GM18526 (cell line): ENCODE data around the gene KCNMB2.

Experiments used
- POLR2A ChIP-seq: IDR thresholded peaks from 3 replicates; pipeline ENCODE4 v1.6.1; 2011; ENCODE audit not compliant: insufficient read length; ENCODE audit errors: extremely low read depth

Gene KCNMB2

DNA sequence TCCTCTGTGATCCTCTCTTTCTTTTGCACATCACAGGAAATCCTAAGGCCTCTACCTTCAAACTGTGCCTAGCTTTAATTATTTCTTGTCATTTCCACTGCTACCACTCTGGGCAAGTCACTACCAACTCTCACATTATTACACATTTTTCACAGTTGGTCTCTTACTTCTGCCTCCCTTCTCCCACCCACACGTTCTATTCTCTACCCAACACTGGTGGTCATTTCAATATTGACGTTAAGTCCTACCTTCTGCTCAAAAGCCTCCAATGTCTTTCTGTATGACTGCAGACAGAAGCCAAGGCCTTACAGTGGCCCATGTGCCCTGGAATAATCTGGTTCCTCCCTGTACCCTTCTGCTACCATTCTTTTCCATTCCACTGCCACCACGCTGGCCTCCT lies 3.9 kb downstream of the KCNMB2 start:
- TF ChIP-seq POLR2A = no peak

DNA sequence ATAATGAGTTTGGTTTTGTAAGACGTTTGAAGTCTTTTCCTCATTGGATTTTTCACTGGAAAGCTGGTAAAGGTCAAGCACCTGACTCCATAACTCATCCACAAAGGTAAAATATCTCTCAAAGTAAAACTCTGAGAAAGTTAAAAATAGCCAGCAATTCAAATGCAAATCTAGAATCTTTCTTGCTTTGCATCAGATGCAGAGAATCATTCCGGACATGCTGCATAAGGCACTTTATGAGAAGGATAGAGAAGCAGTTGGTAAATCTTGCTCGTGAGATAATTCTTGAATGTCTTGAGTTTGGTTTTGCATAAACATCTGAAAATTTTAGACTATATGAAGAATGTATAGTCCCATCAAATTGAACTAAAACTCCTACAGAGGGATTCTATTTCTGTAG lies 9.1 kb downstream of the KCNMB2 start:
- TF ChIP-seq POLR2A = no peak

DNA sequence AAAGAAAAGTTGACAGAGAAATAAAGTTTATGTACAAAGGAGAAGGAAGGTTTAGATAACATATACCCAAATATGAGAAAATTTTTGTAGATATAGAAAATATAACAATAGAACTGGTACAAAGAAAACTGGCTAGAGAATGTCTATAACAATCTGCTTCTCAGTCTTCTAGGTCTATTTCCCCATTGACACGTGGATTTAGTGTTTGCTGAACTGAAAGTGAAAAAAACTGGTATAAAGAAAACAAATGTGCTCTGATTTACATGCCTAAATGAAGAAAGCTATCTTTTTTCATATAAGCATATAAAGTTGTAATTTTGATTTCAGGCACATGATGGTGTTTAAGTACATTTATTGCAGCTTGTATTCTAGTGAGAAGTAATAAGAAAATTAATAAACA lies 9.8 kb downstream of the KCNMB2 start:
- TF ChIP-seq POLR2A = no peak

DNA sequence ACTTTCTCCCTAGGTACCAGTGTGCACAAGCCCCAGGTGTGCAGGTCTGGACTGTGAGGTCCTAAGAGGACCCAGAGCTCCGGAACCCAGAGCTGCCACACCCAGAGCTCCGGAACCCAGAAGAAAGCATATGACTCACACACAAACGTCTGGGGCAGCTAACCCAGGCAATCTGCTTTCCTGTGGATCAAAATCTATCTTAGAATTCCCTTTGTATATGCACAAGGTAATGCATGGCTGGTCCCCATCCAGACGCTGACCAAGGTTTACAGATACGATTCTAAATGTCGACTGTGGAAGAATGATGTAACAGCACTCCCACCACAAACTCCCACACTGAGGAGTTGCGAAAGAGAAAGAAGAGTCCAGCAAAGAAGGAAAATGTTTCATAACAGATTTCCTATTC lies 15.7 kb downstream of the KCNMB2 start:
- TF ChIP-seq POLR2A = no peak

DNA sequence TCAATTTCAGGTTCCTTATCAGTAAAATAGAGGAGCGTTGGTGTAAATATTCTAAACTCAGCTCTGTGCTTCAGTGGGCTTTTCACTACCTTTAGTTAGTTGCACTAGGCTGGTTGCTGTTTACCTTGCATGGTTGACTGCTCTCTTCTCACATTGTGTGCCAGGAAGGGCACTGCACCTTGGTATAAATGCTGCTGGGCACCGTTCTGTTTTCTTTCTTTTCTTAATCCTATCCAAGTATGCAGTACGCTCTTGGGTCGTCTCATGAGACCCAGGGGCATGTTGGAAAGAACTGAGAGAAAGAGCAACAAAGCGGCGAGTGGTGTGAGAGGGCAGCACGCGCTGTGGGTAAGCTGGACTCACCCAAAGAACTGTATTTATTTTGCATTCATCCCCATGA lies 22.4 kb downstream of the KCNMB2 start:
- TF ChIP-seq POLR2A = no peak

DNA sequence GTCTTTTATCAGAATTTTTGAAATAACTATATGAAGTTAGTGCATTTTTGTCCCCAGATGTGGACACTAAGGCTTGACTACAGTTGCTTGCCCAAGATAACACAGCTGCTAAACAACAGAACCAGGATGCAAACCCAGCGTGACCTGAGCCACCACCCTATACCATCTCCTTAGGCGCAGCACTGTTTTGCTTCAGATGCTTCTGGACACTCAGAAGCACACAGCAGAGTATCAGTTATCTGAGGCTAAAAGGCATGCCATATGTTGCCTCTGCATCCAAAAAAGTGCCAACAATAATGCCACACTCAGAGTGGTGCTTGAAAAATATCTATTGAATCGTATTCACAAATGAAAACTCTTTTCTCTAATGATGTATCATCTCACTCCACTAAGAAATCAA lies 24.5 kb downstream of the KCNMB2 start:
- TF ChIP-seq POLR2A = no peak

DNA sequence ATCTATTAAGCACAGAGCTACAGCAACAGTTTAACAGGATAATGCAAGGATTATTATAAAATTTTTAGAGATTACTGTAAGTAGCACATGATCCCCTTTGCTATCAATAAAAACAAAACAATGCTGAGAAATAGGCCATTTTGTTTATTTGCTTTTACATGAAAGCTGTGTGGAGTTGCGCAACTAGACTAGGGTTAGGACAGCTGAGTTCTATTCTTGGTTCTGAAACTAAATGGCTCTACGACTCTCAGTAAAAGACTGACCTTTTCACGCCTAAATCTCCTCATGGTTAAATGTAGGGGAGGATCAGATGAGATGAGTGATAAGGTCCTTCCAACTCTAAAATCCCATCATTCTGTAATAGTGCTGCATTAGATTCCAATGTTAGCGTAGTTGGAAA lies 25.0 kb downstream of the KCNMB2 start:
- TF ChIP-seq POLR2A = no peak

DNA sequence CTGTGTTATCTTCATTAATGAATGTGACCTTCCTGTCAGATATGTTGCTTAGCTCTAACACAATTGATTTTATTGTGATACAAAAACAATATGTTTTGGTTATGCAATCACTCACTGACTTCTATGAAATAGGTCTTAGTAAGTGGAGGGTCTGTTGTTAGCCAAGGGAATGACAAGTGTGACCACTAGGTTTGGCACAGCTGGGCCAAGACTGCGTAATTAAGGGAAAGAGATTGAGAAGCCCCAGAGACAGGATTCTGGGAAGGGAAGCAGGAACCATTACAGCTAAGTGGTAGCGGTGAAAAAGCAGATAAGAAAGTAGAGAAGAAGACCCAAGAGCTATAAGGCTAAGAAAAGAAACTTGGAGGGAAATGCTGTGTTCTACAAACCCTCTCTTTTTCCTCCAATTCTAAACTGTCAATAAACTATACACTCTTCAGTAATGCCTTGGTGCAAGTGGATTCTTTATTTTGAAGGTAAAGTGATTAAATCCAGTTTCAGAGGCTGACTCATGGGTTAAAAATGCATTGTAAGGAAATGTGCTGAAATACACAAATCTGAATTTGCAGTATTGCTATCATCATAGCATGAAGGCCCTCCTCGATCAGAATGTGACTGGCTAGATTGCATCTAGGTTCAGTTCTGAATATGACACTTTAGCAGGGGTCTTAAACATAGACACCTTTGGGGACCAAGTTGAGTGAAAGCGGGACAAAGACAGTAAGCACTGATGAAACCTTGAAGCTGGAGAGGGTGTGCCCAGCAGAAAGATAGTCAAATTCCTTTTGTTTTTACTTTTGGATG lies 26.1 kb downstream of the KCNMB2 start:
- TF ChIP-seq POLR2A = no peak

DNA sequence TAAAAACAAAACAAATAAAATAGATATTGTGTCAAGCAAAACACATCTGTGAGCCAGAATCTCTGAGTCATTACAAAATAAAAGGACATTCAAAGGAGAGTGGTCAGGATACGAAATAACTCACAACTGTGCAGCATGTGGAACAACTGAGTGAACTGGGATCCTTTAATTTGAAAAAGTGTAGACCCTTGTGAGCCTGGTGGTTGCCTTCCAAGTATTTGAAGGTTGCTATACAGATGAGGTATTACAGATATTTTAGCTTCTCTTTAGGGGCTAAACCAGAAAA lies 26.7 kb downstream of the KCNMB2 start:
- TF ChIP-seq POLR2A = no peak

DNA sequence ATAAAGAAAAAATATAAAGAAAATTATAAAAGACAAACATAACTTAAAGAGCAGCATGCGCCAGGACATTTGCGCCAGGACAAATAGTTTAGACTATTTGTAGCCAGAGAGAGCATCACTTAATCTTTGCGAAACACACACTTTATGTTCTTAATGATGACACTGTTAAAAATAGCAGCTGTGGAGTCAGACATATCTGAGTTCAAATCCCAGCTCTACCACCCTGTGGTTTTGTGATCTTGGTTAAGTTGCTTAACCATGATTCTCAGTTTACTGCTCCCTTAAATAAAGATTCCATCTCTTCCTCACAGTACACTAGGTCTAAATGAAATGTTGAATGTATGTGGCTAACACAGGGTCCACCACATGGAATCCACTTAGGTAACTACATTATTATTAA lies 31.4 kb downstream of the KCNMB2 start:
- TF ChIP-seq POLR2A = no peak

DNA sequence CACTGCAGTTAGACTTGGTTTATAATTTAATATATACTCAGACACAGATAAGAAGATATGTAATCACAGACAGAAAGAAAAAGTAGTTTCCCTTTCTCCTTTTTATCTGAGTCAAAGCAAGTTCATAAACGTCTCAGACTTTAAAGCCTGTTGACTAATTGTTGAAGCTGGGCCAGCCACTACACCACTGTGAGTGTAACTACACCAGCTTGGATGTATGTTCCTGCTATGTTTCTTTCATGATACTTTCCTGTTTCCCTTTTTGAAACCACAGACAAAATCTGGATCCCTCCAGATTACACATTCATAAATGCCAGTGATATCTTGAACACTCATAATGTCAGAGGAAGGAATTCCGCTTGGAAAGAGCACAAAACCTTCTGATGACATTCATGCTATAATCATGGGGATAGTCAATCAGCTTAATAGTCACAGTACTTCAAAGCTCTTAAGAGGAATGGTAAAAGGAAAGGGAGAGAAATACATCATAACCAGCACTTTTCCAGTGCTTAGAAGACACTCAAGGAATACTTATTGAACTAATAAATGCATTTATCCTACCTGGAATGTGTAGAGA lies 32.0 kb downstream of the KCNMB2 start:
- TF ChIP-seq POLR2A = no peak

DNA sequence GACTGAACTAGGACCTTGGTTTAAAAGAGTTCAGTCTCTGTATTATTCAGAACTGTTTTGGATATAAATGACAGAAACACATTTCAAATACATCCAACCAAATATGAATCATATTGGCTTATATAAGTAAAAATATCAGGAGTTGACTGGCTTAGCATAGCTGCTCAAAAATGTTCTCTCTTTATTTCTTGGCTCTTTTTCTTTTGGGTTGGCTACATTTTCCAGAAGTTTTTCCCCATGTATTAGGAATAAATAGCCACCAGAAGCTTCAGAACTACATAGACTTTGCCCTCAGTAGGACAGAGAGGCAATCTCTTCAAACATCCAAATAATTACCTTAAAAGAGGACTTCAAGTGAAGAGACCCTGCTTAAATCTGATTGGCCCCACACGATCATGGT lies 32.7 kb downstream of the KCNMB2 start:
- TF ChIP-seq POLR2A = no peak

DNA sequence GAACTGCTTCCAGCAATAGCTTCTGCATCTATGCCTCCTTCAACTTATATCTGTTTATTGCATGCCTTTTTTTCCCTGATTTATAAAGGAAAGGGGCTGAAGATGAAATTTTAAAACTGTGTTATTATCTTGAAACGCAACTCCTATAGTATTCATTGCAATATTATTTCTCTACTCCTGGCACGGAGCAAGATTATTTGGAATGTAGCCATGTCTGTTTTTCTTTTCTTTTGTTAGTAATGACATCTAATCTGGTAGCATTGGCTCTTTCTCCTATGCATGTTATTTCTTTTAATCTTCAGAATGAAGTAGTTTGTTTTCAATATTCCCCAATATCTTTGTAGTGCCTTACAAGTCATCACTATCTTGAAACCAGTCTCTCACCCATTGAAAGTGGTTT lies 33.6 kb downstream of the KCNMB2 start:
- no peak for TF ChIP-seq POLR2A

DNA sequence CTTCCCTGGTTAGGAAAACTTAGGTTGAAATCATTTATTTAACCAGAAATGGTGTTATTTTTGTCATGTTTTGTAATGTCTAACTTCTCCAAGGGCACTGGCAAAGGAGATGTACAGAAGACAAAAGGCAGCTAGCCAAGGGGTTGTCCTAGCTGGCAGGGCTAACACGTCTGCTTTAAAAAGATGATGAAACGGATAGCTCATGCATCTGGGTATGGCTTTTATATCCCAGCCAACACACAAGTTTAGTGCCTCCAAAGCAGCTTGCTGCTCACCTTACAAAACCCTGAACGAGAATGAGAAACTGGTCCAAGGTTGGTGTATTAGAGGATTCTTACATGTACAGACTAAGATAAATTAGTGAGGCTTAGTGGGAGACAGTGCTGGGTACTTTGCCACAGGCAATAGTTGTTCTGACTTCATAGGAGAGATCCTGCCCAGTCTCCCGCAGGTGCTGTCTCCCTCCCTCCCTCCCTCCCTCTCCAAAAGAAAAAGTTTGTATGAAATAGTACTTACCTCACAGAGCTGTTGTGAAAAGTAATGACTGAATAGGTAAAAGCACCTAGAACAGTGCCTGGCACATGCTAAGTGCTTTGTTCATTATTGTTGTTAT lies 47.8 kb downstream of the KCNMB2 start:
- TF ChIP-seq POLR2A = no peak

DNA sequence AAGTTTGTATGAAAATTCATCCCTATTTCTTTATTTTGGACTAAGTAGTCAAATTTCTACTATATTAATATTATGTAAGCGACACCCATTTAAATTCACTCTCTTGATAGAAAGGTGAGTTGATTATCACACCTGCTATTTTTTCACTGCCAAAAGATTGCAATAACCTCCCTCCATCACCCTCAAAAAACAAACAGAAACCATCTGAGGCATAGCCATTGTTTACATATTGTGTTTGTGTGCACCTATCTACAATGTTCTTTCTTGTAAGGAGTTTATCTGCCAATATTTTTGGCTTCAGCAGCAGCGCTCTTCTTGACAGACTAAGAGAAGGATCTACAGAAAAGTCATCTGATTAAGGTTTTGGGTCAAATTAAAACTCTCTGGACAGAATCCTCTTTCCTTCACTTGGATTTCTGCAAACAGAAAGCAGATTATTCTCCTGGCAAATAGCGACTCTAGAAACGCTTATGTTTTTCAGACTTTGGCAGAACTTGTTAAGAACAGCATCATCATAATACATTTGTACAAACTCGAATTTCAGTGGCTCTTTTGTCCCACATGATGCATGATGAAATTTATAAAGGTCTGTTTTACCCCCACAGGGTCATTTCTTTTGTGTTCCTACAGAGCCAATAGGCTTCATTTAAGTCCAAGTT lies 48.6 kb downstream of the KCNMB2 start:
- no peak for TF ChIP-seq POLR2A

DNA sequence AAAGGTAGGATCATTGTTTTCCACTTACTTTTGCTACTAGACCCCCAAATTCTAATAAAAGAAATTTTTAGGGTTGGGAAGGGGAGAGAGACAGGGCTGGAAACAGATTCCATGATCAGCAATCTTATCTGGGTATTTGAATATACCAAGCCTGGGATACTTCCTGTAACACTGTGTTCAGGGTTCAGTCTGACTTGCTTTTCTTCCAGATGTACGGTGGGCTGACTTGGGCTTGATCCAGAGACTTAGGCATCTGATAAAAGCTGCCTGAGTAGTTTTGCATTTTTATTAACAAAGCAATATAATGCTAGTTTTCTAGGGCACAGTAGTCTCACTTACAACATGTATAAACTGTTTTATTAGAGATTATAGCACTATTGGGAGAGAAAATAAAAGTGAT lies 49.2 kb downstream of the KCNMB2 start:
- no peak for TF ChIP-seq POLR2A
